Body of pancreas (tissue), 4 donors: ENCODE measurements around the gene NSG1.

Experiments used
- CTCF ChIP-seq, 7 experiments: fragments of 450-650 bp in 4 of 7; fragments of 200-600 bp in 3 of 7; sonication (generic) in 3 of 7; IDR thresholded peaks; one replicate each; pipeline ENCODE4 v1.5.1; 2016 to 2019; ENCODE audit warnings: antibody characterized with exemption in 7 of 7
- POLR2A ChIP-seq, 3 donors: fragments of 450-650 bp; IDR thresholded peaks; one replicate each; pipeline ENCODE4 v1.6.1; 2016; ENCODE audit warnings: antibody characterized with exemption in 3 of 3, mild to moderate bottlenecking in 2 of 3

DNA sequence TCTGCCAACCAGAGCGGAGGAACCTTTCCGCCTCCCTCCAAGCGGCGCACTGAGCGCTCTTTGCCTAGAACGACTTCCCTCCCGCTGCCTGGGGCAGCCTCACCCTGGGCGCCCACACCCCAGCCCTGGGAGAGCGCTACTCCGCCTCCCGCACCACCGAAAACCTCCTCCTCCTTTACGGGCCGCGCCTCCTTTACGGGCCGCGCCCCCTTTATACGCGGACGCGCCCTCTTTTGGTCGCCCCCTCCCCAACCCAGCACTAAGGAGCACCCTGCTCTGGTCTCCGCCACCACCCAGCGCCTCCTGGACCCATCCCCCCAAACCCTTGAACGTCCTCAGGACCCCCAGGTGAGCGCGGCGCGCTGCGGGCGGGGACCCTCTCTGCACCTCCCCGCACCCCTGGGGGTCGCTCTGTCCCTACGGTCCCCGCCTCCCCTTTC lies 586 bp upstream of the NSG1 start:
- TF ChIP-seq CTCF (IDR thresholded peaks at IDR 0.05) (no peak), POLR2A (IDR thresholded peaks at IDR 0.05) (no peak)
